Measurements from ENCODE around the gene ADAM12.

The ADAM12 gene

DNA sequence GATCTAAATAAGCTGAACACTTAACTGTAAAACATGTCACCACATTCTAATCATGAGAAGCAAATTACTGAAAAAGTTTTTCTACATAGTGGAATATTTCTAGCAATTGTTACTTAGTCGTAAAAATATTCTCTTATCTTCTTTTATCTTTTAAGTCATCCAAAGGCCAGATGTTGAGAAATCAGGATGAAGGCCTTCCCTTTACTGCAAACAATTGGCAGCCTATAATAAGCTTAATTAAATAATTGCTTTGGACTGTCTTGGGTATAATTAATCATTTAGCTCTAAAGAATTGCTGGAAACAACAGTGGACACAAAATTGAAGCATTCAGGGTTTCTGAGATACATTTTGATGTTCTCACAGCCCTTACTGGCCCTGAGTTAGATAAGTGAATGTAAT lies 265.4 kb downstream of the ADAM12 start:
- in situ Hi-C loops (cut with HindIII; ENCODE audit: low sequenced_read_pairs) = no loop called here
- TF ChIP-seq, protein P1, sequence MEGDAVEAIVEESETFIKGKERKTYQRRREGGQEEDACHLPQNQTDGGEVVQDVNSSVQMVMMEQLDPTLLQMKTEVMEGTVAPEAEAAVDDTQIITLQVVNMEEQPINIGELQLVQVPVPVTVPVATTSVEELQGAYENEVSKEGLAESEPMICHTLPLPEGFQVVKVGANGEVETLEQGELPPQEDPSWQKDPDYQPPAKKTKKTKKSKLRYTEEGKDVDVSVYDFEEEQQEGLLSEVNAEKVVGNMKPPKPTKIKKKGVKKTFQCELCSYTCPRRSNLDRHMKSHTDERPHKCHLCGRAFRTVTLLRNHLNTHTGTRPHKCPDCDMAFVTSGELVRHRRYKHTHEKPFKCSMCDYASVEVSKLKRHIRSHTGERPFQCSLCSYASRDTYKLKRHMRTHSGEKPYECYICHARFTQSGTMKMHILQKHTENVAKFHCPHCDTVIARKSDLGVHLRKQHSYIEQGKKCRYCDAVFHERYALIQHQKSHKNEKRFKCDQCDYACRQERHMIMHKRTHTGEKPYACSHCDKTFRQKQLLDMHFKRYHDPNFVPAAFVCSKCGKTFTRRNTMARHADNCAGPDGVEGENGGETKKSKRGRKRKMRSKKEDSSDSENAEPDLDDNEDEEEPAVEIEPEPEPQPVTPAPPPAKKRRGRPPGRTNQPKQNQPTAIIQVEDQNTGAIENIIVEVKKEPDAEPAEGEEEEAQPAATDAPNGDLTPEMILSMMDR (IDR thresholded peaks at IDR 0.05; ENCODE audit: low read depth, low read length, missing control alignments) = no peak
- H3K4me3 ChIP-seq (ENCODE audit: low read depth, low read length) = no peak overlapping the region
- DNase-seq (ENCODE audit: low read depth) = no peak

DNA sequence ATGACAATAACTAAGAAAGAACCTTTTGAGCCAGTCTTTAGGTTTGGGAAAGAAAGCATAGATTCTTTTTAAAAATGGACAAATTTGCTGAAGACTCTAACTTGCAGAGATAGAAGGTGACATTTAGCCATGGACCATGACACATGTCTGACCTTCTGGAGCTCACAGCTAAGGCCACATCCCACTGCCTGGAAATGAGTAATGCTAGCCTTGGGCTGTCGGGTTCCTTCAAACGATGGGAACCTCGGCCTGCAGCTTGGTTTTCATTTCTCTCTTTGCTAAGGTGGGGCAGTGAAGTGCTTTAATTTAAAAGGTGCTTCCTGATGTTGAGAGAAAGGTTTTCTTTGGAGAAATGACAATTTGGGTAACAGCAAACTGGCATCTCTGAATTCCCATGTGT lies 268.7 kb downstream of the ADAM12 start:
- in situ Hi-C loops (cut with HindIII; ENCODE audit: low sequenced_read_pairs) = no loop called here
- TF ChIP-seq, protein P1 (IDR thresholded peaks at IDR 0.05; ENCODE audit: low read depth, low read length, missing control alignments) = no peak
- DNase-seq (ENCODE audit: low read depth) = no peak
- H3K4me3 ChIP-seq (ENCODE audit: low read depth, low read length) = no peak overlapping the region

DNA sequence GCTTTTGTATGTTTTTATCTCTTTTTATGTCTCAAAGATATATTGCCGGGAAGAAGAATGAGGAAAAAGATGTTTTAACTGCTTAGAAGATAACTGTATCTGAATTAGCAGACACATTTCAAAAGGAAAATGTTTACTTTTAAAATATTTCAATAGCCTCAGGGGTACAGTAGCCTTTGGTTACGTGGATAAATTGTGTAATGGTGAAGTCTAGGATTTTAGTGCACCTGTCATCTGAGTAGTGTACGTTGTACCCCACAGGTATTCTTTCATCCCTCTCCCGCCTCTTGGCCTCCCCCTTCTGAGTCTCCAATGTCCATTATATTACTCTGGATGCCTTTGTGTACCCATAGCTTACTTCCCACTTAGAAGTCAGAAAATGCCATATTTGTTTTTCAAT lies 269.8 kb downstream of the ADAM12 start:
- no peak overlapping the region for H3K4me3 ChIP-seq (ENCODE audit: low read depth, low read length)
- TF ChIP-seq, protein P1 (IDR thresholded peaks at IDR 0.05; ENCODE audit: low read depth, low read length, missing control alignments) = no peak
- no peak for DNase-seq (ENCODE audit: low read depth)
- in situ Hi-C loops (cut with HindIII; ENCODE audit: low sequenced_read_pairs) = no loop called here

DNA sequence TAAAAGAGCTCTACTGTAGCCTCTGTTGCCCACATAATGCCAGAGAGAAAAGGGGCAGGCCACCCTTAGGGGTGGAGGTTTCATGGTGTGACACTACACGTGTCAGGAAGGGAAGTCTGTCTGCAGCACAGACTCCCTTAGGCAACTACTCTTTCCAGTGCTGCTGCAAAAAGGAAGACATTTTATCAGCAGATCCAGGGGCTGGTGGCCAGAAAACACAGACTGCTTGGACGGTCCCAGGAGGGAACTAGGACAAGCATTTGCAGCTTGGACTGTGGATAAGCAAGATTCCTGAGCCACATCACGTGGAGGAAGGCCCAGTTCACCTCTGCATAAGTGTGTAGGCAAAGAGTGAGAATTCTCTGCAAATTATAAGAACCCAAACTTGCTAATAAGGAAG lies 271.1 kb downstream of the ADAM12 start:
- no peak for DNase-seq (ENCODE audit: low read depth)
- TF ChIP-seq, protein P1 (IDR thresholded peaks at IDR 0.05; ENCODE audit: low read depth, low read length, missing control alignments) = no peak
- in situ Hi-C loops (cut with HindIII; ENCODE audit: low sequenced_read_pairs) = no loop called here
- no peak overlapping the region for H3K4me3 ChIP-seq (ENCODE audit: low read depth, low read length)

DNA sequence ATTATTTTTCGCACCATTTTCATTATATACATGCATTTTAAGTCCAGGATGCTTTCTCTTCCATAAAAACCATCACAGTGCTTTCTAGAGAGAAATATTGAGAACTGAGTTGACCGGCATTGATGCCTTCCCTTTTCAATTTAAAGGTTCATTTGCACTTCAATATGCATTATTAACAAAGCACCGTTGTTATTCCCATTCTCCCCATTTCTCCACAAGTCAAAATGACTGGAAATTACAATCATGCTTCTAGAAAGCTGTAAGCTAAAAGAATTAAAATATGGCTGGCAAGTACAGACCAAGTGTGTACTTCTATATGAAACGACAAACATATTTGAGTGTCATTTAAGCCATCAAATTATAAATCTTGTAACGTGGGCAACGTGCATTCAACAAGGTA lies 272.4 kb downstream of the ADAM12 start:
- in situ Hi-C loops (cut with HindIII; ENCODE audit: low sequenced_read_pairs) = no loop called here
- no peak for DNase-seq (ENCODE audit: low read depth)

DNA sequence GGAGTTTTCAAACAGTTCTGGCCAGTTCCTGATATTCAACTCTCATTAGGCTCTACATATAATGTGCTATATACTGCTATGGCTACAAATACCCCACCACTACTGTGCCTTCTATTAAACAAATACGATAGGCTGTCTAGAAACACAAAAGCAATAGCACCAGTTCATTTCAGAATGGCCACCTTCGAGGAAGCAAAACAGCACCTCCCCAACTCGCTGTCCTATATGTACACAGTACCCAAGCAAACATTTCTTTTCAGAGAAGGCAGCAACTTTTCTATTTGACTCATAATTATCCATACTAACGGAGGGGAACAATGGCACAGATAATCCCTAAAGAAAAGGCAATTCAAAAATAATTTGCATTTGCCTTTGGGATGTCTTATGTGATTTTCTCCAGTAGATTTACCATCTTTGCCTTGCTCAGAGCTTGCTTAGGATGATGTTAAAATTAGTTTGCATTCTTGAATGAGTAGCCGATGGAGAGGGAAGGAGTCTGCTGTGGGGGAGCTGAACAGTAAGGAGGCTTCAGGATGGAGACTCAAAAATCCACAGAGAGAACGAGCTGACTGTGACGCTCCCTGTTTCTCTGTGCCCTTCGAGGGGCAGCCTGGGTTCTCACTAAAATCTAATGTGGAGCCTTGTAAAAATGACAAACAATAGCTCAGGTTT lies 273.3 kb downstream of the ADAM12 start:
- no peak overlapping the region for H3K4me3 ChIP-seq (ENCODE audit: low read depth, low read length)
- no peak for DNase-seq (ENCODE audit: low read depth)
- in situ Hi-C loops (cut with HindIII; ENCODE audit: low sequenced_read_pairs) = no loop called here
- TF ChIP-seq, protein P1 (IDR thresholded peaks at IDR 0.05; ENCODE audit: low read depth, low read length, missing control alignments) = no peak

More for the DNA sequence above, 272.4 kb downstream of the ADAM12 start:
- H3K4me3 ChIP-seq (ENCODE audit: low read depth, low read length) = no peak overlapping the region
- TF ChIP-seq, protein P1 (IDR thresholded peaks at IDR 0.05; ENCODE audit: low read depth, low read length, missing control alignments) = no peak
